K562 (cell line): ENCODE data around the gene CPNE1. TPM values are rescaled to one million over a fixed set of nuclear protein-coding genes. Genes with fewer than 3 reads are reported as not detected.

ENCODE experiments used
- ATF1 ChIP-seq, 2 experiments: fragments of 450-650 bp in 1 of 2; IDR thresholded peaks; 2 replicates each; pipeline ENCODE4 v1.6.1; 2016; ENCODE audit warnings: missing compliant biosample characterization in 1 of 2, missing genetic modification characterization in 1 of 2
- BCLAF1 ChIP-seq, 2 experiments: fragments of 450-650 bp in 1 of 2; IDR thresholded peaks; 2 replicates each; pipeline ENCODE4 v1.6.1; 2011 to 2017; ENCODE audit warnings: low read depth in 2 of 2, antibody characterized with exemption in 1 of 2, borderline replicate concordance in 1 of 2, low read length in 1 of 2, mild to moderate bottlenecking in 1 of 2, mixed read lengths in 1 of 2; ENCODE audit not compliant: control insufficient read depth in 1 of 2
- CCNT2 ChIP-seq: IDR thresholded peaks from 2 replicates; pipeline ENCODE4 v1.6.1; 2011; ENCODE audit warnings: borderline replicate concordance, low read depth, mild to moderate bottlenecking, moderate library complexity, mixed read lengths, low read length; ENCODE audit not compliant: insufficient read length; ENCODE audit errors: extremely low read depth
- EHMT2 ChIP-seq: fragments of 450-650 bp; IDR thresholded peaks from 2 replicates; pipeline ENCODE4 v1.6.1; 2018; ENCODE audit warnings: antibody characterized with exemption
- EP300 ChIP-seq: IDR thresholded peaks from 2 replicates; pipeline ENCODE4 v1.6.1; 2012; ENCODE audit warnings: low read length, improper control_type of control experiment
- MEIS2 ChIP-seq: fragments of 450-650 bp; IDR thresholded peaks from 2 replicates; pipeline ENCODE4 v1.6.1; 2014; ENCODE audit warnings: mild to moderate bottlenecking; ENCODE audit not compliant: partially characterized antibody
- NFXL1 ChIP-seq: fragments of 450-650 bp; formaldehyde crosslinking; IDR thresholded peaks from 2 replicates; pipeline ENCODE4 v1.4.0; 2021; ENCODE audit warnings: mild to moderate bottlenecking
- RBFOX2 ChIP-seq: fragments of 200-400 bp; formaldehyde crosslinking; IDR thresholded peaks from 2 replicates; pipeline ENCODE4 v1.6.1; 2017; ENCODE audit warnings: low read depth, mild to moderate bottlenecking, low read length, moderate library complexity
- SREBF1 ChIP-seq: fragments of 150-350 bp; IDR thresholded peaks from 2 replicates; pipeline ENCODE4 v1.6.1; 2014; ENCODE audit warnings: antibody characterized with exemption, low read depth, low read length, borderline replicate concordance
- TFAP4 ChIP-seq: sonication (generic); formaldehyde crosslinking; IDR thresholded peaks from 2 replicates; pipeline ENCODE4 v1.8.0; 2022; ENCODE audit warnings: missing genetic modification reagents, mild to moderate bottlenecking, moderate library complexity, borderline replicate concordance
- ZNF699 ChIP-seq: fragments of 250-450 bp; sonication (Bioruptor Pico); IDR thresholded peaks from 2 replicates; pipeline ENCODE4 v1.8.0; 2021; ENCODE audit warnings: mild to moderate bottlenecking, moderate library complexity; ENCODE audit not compliant: insufficient replicate concordance
- polyA plus RNA-seq, 8 experiments: library from polyadenylated mRNA; depleted of rRNA in 4 of 8; stranded (reverse) in 5 of 8; unstranded in 3 of 8; fragments of >200 nt; fragmentation: Nextera tagmentation in 2 of 8; fragmentation: Illumina TruSeq in 1 of 8; extraction: Ambion mirVana in 2 of 8; extraction: Trizol in 1 of 8; gene quantifications; 2 replicates each; pipeline versions ENCODE4 v1.2.1 to v1.2.3, GENCODE V29; 2011 to 2014; ENCODE audit warnings: inconsistent platforms in 1 of 8, missing spikeins in 1 of 8
- total RNA-seq, 7 experiments: library from RNA; depleted of rRNA in 6 of 7; stranded (reverse); fragments of >200 nt in 6 of 7; fragmentation: Illumina TruSeq in 2 of 7; extraction: Trizol in 2 of 7; gene quantifications; 2 replicates each; pipeline versions ENCODE4 v1.2.1 to v1.2.3, GENCODE V29; 2011 to 2021; ENCODE audit warnings: low replicate concordance in 1 of 7
- TF ChIP-seq, protein P1 (sequence below): sonication (generic); formaldehyde crosslinking; IDR thresholded peaks from 2 replicates; pipeline ENCODE4 v1.8.0; 2022; ENCODE audit warnings: mild to moderate bottlenecking, missing genetic modification reagents
- TF ChIP-seq, protein P2 (sequence below): sonication (generic); formaldehyde crosslinking; IDR thresholded peaks from 2 replicates; pipeline ENCODE4 v1.8.1; 2023; ENCODE audit warnings: missing genetic modification reagents, mild to moderate bottlenecking, borderline replicate concordance
- TF ChIP-seq, protein P3 (sequence below), 2 experiments: fragments of 250-450 bp in 1 of 2; fragments of 450-650 bp in 1 of 2; sonication (Bioruptor Pico) in 1 of 2; IDR thresholded peaks; 2 replicates each; pipeline versions ENCODE4 v1.6.1 to v1.8.0; 2016 to 2021; ENCODE audit warnings: mild to moderate bottlenecking in 2 of 2, moderate library complexity in 2 of 2, missing compliant biosample characterization in 1 of 2, missing genetic modification characterization in 1 of 2

Gene CPNE1
- total and polyA plus RNA-seq, 9 of the 15 experiments (the other 6 are each of a cell fraction or from before 2014, with no cell fraction given), result 42.1 to 102 (median 56.0) TPM

- TF ChIP-seq, protein P1, sequence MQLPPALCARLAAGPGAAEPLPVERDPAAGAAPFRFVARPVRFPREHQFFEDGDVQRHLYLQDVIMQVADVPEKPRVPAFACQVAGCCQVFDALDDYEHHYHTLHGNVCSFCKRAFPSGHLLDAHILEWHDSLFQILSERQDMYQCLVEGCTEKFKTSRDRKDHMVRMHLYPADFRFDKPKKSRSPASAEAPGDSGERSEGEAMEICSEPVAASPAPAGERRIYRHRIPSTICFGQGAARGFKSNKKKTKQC, result peak; percentile 55; the same call in 1 of the 2 replicates
- TF ChIP-seq TFAP4 (peak; percentile 68; the same call in 1 of the 2 replicates), ZNF699 (CRISPR knock-in tag) (no peak), NFXL1 (CRISPR knock-in tag) (no peak), EP300 (no peak), BCLAF1 (IDR thresholded peaks at IDR 0.05; ENCODE audit: borderline replicate concordance in 1 of 2, control insufficient read depth in 1 of 2, low read depth in 2 of 2, low read length in 1 of 2) (no peak), EHMT2 (no peak), RBFOX2 (peak; percentile 100), MEIS2 (peak; percentile 70), ATF1 (CRISPR knock-in tag; IDR thresholded peaks at IDR 0.05) (peak; percentile 41; the same call in 1 of the 2 replicates), ATF1 (tag; IDR thresholded peaks at IDR 0.05) (peak; percentile 95), CCNT2 (peak; percentile 81), SREBF1 (no peak)
- TF ChIP-seq, protein P2, sequence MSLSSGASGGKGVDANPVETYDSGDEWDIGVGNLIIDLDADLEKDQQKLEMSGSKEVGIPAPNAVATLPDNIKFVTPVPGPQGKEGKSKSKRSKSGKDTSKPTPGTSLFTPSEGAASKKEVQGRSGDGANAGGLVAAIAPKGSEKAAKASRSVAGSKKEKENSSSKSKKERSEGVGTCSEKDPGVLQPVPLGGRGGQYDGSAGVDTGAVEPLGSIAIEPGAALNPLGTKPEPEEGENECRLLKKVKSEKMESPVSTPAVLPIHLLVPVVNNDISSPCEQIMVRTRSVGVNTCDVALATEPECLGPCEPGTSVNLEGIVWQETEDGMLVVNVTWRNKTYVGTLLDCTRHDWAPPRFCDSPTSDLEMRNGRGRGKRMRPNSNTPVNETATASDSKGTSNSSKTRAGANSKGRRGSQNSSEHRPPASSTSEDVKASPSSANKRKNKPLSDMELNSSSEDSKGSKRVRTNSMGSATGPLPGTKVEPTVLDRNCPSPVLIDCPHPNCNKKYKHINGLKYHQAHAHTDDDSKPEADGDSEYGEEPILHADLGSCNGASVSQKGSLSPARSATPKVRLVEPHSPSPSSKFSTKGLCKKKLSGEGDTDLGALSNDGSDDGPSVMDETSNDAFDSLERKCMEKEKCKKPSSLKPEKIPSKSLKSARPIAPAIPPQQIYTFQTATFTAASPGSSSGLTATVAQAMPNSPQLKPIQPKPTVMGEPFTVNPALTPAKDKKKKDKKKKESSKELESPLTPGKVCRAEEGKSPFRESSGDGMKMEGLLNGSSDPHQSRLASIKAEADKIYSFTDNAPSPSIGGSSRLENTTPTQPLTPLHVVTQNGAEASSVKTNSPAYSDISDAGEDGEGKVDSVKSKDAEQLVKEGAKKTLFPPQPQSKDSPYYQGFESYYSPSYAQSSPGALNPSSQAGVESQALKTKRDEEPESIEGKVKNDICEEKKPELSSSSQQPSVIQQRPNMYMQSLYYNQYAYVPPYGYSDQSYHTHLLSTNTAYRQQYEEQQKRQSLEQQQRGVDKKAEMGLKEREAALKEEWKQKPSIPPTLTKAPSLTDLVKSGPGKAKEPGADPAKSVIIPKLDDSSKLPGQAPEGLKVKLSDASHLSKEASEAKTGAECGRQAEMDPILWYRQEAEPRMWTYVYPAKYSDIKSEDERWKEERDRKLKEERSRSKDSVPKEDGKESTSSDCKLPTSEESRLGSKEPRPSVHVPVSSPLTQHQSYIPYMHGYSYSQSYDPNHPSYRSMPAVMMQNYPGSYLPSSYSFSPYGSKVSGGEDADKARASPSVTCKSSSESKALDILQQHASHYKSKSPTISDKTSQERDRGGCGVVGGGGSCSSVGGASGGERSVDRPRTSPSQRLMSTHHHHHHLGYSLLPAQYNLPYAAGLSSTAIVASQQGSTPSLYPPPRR (CRISPR knock-in tag), result no peak
- TF ChIP-seq, protein P3, sequence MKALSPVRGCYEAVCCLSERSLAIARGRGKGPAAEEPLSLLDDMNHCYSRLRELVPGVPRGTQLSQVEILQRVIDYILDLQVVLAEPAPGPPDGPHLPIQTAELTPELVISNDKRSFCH (CRISPR knock-in tag; IDR thresholded peaks at IDR 0.05), result no peak
- TF ChIP-seq, protein P3 (tag; IDR thresholded peaks at IDR 0.05), result peak; percentile 50; the same call in 1 of the 2 replicates
These were observed at the start of gene CPNE1, which contains the start of gene RBM12 (continued) for GRCh38 chr20:35664466-35665206.
